GM19023 (cell line): ENCODE data around the gene OR8B3.

Source experiments
- ATAC-seq: cut with Tn5 transposase; IDR thresholded peaks from one replicate; pipeline ENCODE4 v1.9.1; 2021; ENCODE audit warnings: mild to moderate bottlenecking, moderate library complexity; ENCODE audit not compliant: unreplicated experiment

Gene OR8B3

GRCh38 chr11:124376280-124376679 is 22.5 kb downstream of the OR8B3 start:
- no peak for ATAC-seq

- no peak for ATAC-seq
Measured at GRCh38 chr11:124359566-124359965, 39.3 kb downstream of the OR8B3 start.

GRCh38 chr11:124346311-124346955 is 52.4 kb downstream of the OR8B3 start:
- ATAC-seq = no peak
